ENCODE measurements around the gene PDE8A. TPM values are rescaled to one million over a fixed set of nuclear protein-coding genes. Genes with fewer than 3 reads are reported as not detected.
A peak's percentile ranks its signal among the peaks of the same experiment; 100 is the strongest.

Gene PDE8A
- total RNA-seq, 4 donors from 2014 or later: 49.4 to 108 (median 64.3) TPM

GRCh38 chr15:85000189-85000864 lies 18.7 kb downstream of the PDE8A start:
- H3K27ac ChIP-seq: peak overlapping the region in 2 of 4 donors; percentile 5 to 37
- TF ChIP-seq POLR2A (IDR thresholded peaks at IDR 0.05) (no peak), CTCF (IDR thresholded peaks at IDR 0.05) (no peak), EP300 (IDR thresholded peaks at IDR 0.05) (no peak)
- peaks cover 0 to 63% (median 7%) of the 10 kb centered on the region in 4 donors for H3K4me1 ChIP-seq

GRCh38 chr15:85000937-85001336 lies 19.3 kb downstream of the PDE8A start:
- 85% methylated on average over 5 of the region's 5 CpGs for WGBS, 2 donors
- Histone ChIP-seq H3K27ac (peak overlapping the region in 2 of 4 donors; percentile 5 to 37), H3K9me3 (no peaks in the 10 kb centered on the region), H3K4me3 (no peak overlapping the region), H3K27me3 (no peaks in the 10 kb centered on the region), H3K36me3 (no peaks in the 10 kb centered on the region), H3K4me1 (peaks cover 0 to 69% (median 13%) of the 10 kb centered on the region in 4 donors)
- no peak for TF ChIP-seq CTCF (IDR thresholded peaks at IDR 0.05)
- no peak for TF ChIP-seq EP300 (IDR thresholded peaks at IDR 0.05)
- no peak for TF ChIP-seq POLR2A (IDR thresholded peaks at IDR 0.05)
- DNase-seq (ENCODE audit: low spot score in 2 of 2): no peak

More at GRCh38 chr15:85000189-85000864, 18.7 kb downstream of the PDE8A start:
- Histone ChIP-seq H3K4me3 (no peak overlapping the region), H3K36me3 (no peaks in the 10 kb centered on the region), H3K27me3 (no peaks in the 10 kb centered on the region), H3K9me3 (no peaks in the 10 kb centered on the region)
- no peak for DNase-seq (ENCODE audit: low spot score in 2 of 2)

- no peaks in the 10 kb centered on the region for H3K36me3 ChIP-seq
- no peak for DNase-seq (ENCODE audit: low spot score in 2 of 2)
- no peak for TF ChIP-seq CTCF (IDR thresholded peaks at IDR 0.05)
- no peak for TF ChIP-seq EP300 (IDR thresholded peaks at IDR 0.05)
- TF ChIP-seq POLR2A (IDR thresholded peaks at IDR 0.05): no peak
- no peaks in the 10 kb centered on the region for H3K27me3 ChIP-seq
- no peak overlapping the region for H3K4me3 ChIP-seq
- H3K27ac ChIP-seq: no peak overlapping the region
- H3K4me1 ChIP-seq: peaks cover 0 to 83% (median 16%) of the 10 kb centered on the region in 4 donors
- no peaks in the 10 kb centered on the region for H3K9me3 ChIP-seq
- WGBS, 2 donors: 84 to 86% methylated on average over 4 of the region's 4 CpGs
Observed at GRCh38 chr15:85002517-85002916, 20.9 kb downstream of the PDE8A start.

- Histone ChIP-seq H3K4me3 (no peak overlapping the region), H3K4me1 (peaks cover 0 to 88% (median 27%) of the 10 kb centered on the region in 4 donors), H3K27me3 (no peaks in the 10 kb centered on the region), H3K36me3 (no peaks in the 10 kb centered on the region), H3K9me3 (no peaks in the 10 kb centered on the region), H3K27ac (no peak overlapping the region)
- TF ChIP-seq EP300 (IDR thresholded peaks at IDR 0.05) (peak in 1 of 2 donors; percentile 8), POLR2A (IDR thresholded peaks at IDR 0.05) (no peak)
- no peak for DNase-seq (ENCODE audit: low spot score in 2 of 2)
- WGBS, 2 donors: 71 to 76% methylated on average over 3 of the region's 3 CpGs
Observed at GRCh38 chr15:85003593-85004312, 22.1 kb downstream of the PDE8A start.

GRCh38 chr15:85004550-85004949 lies 22.9 kb downstream of the PDE8A start:
- Histone ChIP-seq H3K36me3 (no peaks in the 10 kb centered on the region), H3K9me3 (no peaks in the 10 kb centered on the region), H3K27ac (no peak overlapping the region), H3K27me3 (no peaks in the 10 kb centered on the region), H3K4me1 (peaks cover 4 to 94% (median 34%) of the 10 kb centered on the region in 4 donors), H3K4me3 (no peak overlapping the region)
- no peak for TF ChIP-seq EP300 (IDR thresholded peaks at IDR 0.05)
- no peak for TF ChIP-seq CTCF (IDR thresholded peaks at IDR 0.05)
- TF ChIP-seq POLR2A (IDR thresholded peaks at IDR 0.05): no peak
- WGBS, 2 donors: 84 to 92% methylated on average over 3 of the region's 3 CpGs
- DNase-seq (ENCODE audit: low spot score in 2 of 2): no peak

Data from tibial nerve (tissue), 4 donors.